Measurements from ENCODE around the gene HLCS.
"Not testable (repeated sequence)": the region's sequence is repeated elsewhere in the genome, so short reads cannot be mapped to it uniquely, and the experiment has no call there.

HLCS gene

DNA sequence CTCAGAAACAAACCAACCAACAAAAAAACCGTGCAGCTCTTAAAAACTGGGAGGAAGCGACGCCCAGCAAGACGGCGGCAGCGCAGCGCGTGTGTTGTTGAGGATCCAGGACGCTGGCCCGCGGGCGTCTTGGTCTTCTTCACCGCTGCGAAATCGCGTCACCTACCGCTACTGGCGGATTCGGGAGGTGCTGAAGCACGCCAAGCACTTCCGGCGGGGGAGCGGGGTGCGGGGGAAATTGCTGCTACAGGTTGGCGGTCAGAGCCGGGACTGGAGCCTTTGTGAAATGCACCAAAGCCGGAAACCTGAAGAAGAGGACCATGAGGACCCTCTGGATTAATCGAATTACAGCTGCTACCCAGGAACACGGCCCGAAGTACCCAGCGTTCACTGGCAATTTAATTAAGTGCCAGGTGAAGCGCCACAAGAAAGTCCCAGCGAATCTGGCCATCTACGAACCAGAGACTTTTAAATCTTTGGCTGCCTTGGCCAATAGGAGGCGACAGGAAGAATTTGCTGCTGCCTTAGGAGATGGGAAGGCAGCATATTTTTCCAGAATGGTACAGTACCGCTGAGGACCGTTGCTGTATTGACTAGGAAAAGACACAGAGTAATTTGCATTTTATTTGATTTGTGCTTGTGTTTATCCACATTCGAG, 28.2 kb upstream of the HLCS start:
- Mint-ChIP-seq H3K9me3 (no peaks in the 10 kb centered on the region), H3K27me3 (no peaks in the 10 kb centered on the region), H3K36me3 (ENCODE audit: insufficient read depth) (peaks cover 7% of the 10 kb centered on the region), H3K4me1 (ENCODE audit: low read depth in 2 of 2) (peaks cover 4% of the 10 kb centered on the region in 2 donors), H3K4me3 (peak overlapping the region; percentile 15 to 52), H3K27ac (no peak overlapping the region)
- no peak for ATAC-seq (replicated peaks)
- peak in 2 of 3 experiments; percentile 12 to 15 for DNase-seq

DNA sequence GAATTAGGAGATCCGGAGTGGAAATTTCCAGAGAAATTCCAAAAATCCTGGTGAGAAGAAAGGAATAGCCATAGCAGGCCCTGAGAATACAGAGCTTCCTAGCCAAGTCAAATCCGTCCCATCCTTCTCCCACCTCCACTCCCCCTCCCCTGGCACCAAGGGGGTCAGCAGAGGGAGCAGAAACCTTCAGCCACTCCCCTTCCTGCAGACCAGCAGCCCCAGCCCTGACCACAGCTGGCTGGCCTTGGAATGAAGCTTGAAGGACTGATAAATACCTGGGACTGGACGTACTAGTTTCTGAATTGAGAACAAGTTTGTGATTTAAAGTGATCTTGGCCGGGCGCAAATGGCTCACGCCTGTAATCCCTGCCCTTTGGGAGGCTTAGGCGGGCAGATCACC, 26.2 kb upstream of the HLCS start:
- Mint-ChIP-seq H3K27ac (no peak overlapping the region), H3K27me3 (no peaks in the 10 kb centered on the region), H3K36me3 (ENCODE audit: insufficient read depth) (peaks cover 13% of the 10 kb centered on the region), H3K4me1 (ENCODE audit: low read depth in 2 of 2) (peaks cover 4 to 9% of the 10 kb centered on the region in 2 donors), H3K4me3 (no peak overlapping the region), H3K9me3 (no peaks in the 10 kb centered on the region)
- ATAC-seq (replicated peaks): no peak
- DNase-seq: no peak

DNA sequence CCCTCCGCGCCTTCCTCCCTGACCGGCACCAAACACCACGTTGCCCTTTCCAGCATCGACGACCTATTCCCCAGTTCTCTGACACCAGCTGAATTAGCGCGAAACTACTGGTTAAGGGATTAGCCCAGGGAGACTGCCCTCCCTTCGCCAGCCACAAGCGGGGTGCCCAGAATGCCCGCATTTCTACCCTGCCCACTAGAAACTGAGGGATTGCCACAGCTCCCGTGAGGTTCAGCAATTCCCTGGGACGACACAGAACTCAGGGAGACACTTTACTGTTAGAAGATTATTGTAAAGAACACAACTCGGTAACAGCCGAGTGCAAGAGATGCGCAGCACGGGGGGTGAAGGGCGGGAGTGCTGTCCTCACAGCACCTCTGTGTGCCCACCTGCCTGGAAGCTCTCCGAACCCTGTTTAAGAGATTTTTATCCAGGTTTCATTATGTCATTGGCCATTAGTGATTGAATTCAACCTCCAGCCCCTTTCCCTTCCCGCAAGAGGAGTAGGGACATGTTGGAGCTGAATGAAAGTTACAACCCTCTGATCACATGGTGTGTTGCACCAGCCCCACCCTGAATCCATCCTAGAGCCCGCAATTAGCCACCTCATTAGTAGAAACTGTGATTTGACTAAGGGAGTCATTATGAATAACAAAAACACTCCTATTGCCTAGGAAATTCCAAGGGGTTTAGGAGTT, 24.2 kb upstream of the HLCS start:
- Mint-ChIP-seq H3K9me3 (no peaks in the 10 kb centered on the region), H3K36me3 (ENCODE audit: insufficient read depth) (peaks cover 13% of the 10 kb centered on the region), H3K4me1 (ENCODE audit: low read depth in 2 of 2) (peaks cover 8 to 11% of the 10 kb centered on the region in 2 donors), H3K4me3 (peak overlapping the region; percentile 89 to 90), H3K27ac (peak overlapping the region; percentile 83 to 91), H3K27me3 (no peaks in the 10 kb centered on the region)
- no peak for ATAC-seq (replicated peaks)
- DNase-seq: no peak

DNA sequence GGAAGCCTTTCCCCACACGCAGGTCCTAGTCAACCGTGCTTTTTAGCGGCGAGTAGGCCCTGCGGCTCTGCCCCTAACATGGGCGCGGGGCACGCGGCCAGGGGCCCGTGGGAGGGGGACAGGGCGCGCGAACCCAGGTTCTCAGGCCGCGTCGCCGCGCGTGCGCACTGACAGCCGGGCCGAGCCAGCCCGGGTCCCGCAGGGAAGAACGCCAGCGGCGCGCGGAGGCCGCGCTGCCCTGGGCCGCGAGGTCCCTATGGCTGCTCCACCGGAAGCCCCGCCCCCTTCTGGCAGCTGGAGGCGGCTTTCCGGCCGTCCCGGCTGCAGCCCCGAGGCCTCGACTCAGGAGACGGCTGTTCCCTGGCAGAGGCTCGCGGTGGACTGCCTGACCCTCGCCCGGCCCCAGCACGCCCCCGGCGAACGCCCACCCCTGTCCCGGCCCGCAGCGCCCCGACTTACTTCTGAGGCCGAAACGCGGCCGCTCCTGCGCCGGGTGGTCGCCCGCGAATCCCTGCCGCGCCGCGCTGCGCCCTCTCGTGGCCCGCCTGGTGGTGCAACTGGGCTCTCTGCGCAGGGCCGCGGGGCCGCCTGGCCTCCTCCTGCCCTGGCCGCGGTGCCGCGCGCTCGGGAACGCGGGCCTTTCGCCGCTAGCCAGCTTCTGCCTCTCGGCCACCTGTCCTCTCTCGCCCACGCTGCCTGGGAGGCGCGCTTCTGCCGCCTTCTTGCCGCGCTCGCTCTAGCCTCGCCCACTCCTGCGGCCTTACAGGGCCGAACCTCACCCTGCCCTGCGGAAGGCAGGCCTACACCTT, 23.4 kb upstream of the HLCS start:
- Mint-ChIP-seq H3K27me3 (no peaks in the 10 kb centered on the region), H3K4me3 (peak overlapping the region; percentile 89 to 90), H3K9me3 (no peaks in the 10 kb centered on the region), H3K36me3 (ENCODE audit: insufficient read depth) (peaks cover 13% of the 10 kb centered on the region), H3K27ac (peak overlapping the region; percentile 83 to 91), H3K4me1 (ENCODE audit: low read depth in 2 of 2) (peaks cover 8 to 11% of the 10 kb centered on the region in 2 donors)
- peak; percentile 86 for ATAC-seq (replicated peaks)
- peak; percentile 74 to 83 (median 81) for DNase-seq

- H3K27me3 Mint-ChIP-seq; DNase-seq; ATAC-seq (replicated peaks); H3K9me3 Mint-ChIP-seq: not testable (repeated sequence)
- H3K36me3 Mint-ChIP-seq (ENCODE audit: insufficient read depth): peaks cover 13% of the 10 kb centered on the region
- peaks cover 8 to 11% of the 10 kb centered on the region in 2 donors for H3K4me1 Mint-ChIP-seq (ENCODE audit: low read depth in 2 of 2)
- peak overlapping the region; percentile 62 to 91 for H3K27ac Mint-ChIP-seq
- H3K4me3 Mint-ChIP-seq: peak overlapping the region; percentile 89 to 90
These were observed 22.8 kb upstream of the HLCS start for GRCh38 chr21:36989199-36989698.

DNA sequence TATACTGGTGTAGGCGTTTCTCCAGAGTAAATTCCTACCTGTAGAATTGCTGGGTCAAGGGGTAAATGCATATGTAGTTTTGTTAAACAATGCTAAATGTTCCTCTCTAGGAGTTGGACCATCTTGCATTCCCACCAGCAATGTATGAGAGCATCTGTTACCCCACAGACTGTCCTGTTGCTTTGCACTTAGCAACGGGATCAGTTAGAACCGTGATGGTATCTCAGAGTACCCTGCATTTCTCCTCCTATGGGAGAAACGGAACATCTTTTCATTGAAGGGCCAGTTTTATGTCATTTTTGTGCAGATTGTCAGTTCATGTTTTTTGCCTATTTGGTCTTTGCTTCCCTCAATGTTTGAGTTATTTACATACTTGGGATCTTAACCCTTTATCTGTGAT, 22.1 kb upstream of the HLCS start:
- peaks cover 13% of the 10 kb centered on the region for H3K36me3 Mint-ChIP-seq (ENCODE audit: insufficient read depth)
- H3K9me3 Mint-ChIP-seq: no peaks in the 10 kb centered on the region
- H3K27me3 Mint-ChIP-seq: no peaks in the 10 kb centered on the region
- H3K4me1 Mint-ChIP-seq (ENCODE audit: low read depth in 2 of 2): peaks cover 8 to 11% of the 10 kb centered on the region in 2 donors
- H3K4me3 Mint-ChIP-seq: peak overlapping the region in 1 of 2 donors; percentile 55
- ATAC-seq (replicated peaks) (no peak), DNase-seq (no peak)
- H3K27ac Mint-ChIP-seq: no peak overlapping the region

DNA sequence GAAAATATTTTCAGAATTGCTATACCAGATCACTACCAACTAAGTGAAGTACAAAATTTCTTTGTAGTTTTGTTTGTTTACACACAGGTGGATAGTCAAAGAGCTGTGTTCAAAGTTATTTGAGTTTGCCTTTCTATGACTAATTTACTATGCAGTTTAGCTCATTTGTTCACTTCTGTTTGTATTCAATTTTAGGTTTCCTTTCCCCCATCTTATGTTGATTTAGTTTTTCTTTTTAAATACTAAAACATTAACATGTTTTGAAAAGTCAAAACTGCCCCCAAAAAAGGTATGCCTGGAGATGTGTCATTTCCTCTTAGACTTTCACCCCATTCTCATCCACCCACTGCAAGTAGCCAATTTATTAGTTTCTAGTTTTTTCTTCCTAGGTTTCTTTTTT, 21.4 kb upstream of the HLCS start:
- H3K9me3 Mint-ChIP-seq: no peaks in the 10 kb centered on the region
- no peaks in the 10 kb centered on the region for H3K27me3 Mint-ChIP-seq
- peak overlapping the region in 1 of 2 donors; percentile 72 for H3K27ac Mint-ChIP-seq
- ATAC-seq (replicated peaks) (no peak), DNase-seq (no peak)
- peaks cover 13% of the 10 kb centered on the region for H3K36me3 Mint-ChIP-seq (ENCODE audit: insufficient read depth)
- peaks cover 7 to 8% of the 10 kb centered on the region in 2 donors for H3K4me1 Mint-ChIP-seq (ENCODE audit: low read depth in 2 of 2)
- no peak overlapping the region for H3K4me3 Mint-ChIP-seq

DNA sequence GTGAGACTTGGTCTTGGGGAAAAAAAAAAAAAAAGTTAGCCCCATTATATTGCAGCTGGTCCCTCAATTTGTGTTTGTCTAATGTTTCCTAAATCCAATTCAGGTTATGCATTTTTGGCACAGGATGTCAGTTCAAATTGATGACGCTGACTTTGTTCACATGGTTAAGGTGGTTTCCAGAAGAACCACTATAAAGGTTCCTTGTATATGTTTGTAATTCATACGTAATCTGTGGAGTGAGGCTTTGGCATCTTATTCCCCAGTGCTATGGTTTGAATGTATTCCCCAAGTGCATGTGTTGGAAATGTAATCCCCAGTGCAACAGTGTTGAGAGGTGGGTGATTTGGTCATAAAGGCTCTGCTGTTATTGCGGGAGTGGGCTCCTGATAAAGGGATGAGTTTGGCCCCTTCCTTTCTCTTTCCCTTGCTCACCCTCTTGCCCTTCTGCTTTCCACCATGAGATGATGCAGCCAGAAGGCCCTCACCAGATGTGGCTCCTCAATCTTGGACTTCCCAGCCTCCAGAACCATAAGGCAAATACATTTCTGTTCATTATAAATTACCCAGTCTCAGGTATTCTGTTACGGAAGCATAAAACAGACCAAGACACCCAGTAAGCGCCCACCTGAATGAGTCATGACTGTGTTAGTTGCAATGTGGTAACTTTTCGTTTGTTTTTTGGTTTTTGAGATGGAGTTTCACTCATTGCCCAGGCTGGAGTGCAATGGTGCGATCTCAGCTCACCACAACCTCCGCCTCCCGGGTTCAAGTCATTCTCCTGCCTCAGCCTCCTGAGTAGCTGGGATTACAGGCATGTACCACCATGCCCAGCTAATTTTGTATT, 19.5 kb upstream of the HLCS start:
- Mint-ChIP-seq H3K9me3 (no peaks in the 10 kb centered on the region), H3K27ac (peak overlapping the region; percentile 38 to 55), H3K4me1 (ENCODE audit: low read depth in 2 of 2) (peaks cover 7 to 9% of the 10 kb centered on the region in 2 donors), H3K4me3 (no peak overlapping the region), H3K27me3 (peaks cover 0 to 2% of the 10 kb centered on the region in 2 donors), H3K36me3 (ENCODE audit: insufficient read depth) (peaks cover 13% of the 10 kb centered on the region)
- peak; percentile 23 for ATAC-seq (replicated peaks)
- DNase-seq: no peak

DNA sequence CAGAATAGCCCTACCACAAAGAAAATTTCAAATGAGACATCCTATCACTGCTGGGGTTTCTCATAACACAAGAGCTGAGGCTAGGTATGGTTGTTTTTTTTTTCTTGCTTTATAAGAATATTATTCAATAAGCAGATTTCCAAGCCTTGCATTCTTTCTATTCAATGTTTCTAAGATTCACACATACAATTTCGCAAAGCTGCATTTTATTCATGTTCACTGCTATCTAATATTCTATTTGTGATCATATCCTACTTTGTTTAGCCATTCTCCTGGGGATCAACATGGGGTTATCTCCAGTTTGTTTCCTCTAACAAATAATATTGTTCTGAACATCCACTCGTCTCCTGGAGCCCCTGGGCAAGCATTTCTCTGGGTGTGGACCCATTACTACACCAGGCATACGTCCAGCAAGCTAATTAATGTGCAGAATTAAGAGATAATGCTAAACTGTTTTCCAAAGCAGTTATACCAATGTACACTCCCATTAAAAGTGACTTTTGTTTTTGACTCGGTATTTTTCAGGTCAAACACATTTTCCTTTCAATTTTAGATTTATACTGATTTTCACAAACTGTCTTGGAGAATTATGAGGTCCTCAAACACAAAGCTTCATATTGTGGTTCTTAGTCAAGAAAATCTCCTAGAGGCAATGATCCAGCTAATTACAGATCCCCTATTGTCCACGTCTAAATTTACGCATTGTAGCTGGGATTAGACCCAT, 15.7 kb upstream of the HLCS start:
- no peak overlapping the region for H3K27ac Mint-ChIP-seq
- H3K9me3 Mint-ChIP-seq: no peaks in the 10 kb centered on the region
- no peak for DNase-seq
- peaks cover 0 to 7% of the 10 kb centered on the region in 2 donors for H3K27me3 Mint-ChIP-seq
- no peak for ATAC-seq (replicated peaks)
- no peak overlapping the region for H3K4me3 Mint-ChIP-seq
- H3K36me3 Mint-ChIP-seq (ENCODE audit: insufficient read depth): peaks cover 4% of the 10 kb centered on the region
- H3K4me1 Mint-ChIP-seq (ENCODE audit: low read depth in 2 of 2): peaks cover 2 to 8% of the 10 kb centered on the region in 2 donors

GRCh38 chr21:36981049-36981391, 14.6 kb upstream of the HLCS start:
- no peaks in the 10 kb centered on the region for H3K9me3 Mint-ChIP-seq
- H3K4me3 Mint-ChIP-seq: peak overlapping the region; percentile 37 to 38
- H3K4me1 Mint-ChIP-seq (ENCODE audit: low read depth in 2 of 2): peaks cover 6 to 9% of the 10 kb centered on the region in 2 donors
- ATAC-seq (replicated peaks): no peak
- peaks cover 4% of the 10 kb centered on the region for H3K36me3 Mint-ChIP-seq (ENCODE audit: insufficient read depth)
- peak overlapping the region in 1 of 2 donors; percentile 12 for H3K27ac Mint-ChIP-seq
- no peak for DNase-seq
- peaks cover 0 to 7% of the 10 kb centered on the region in 2 donors for H3K27me3 Mint-ChIP-seq

- Mint-ChIP-seq H3K27me3 (peaks cover 0 to 7% of the 10 kb centered on the region in 2 donors), H3K9me3 (no peaks in the 10 kb centered on the region), H3K36me3 (ENCODE audit: insufficient read depth) (peaks cover 4% of the 10 kb centered on the region), H3K27ac (peak overlapping the region in 1 of 2 donors; percentile 12), H3K4me1 (ENCODE audit: low read depth in 2 of 2) (peaks cover 4 to 9% of the 10 kb centered on the region in 2 donors), H3K4me3 (peak overlapping the region; percentile 37 to 38)
- peak; percentile 39 for ATAC-seq (replicated peaks)
- DNase-seq: no peak
These were observed 14.0 kb upstream of the HLCS start for GRCh38 chr21:36980280-36981048.

Data from effector memory CD8-positive, alpha-beta T cell (primary cell).